GM13976 (cell line): ENCODE data around the gene ZNF609.

Source experiments
- DNase-seq: peaks from one replicate; pipeline ENCODE4 v3.0.0; 2012; ENCODE audit warnings: low spot score
- CTCF ChIP-seq: IDR thresholded peaks from 2 replicates; pipeline ENCODE4 v1.5.1; 2012; ENCODE audit warnings: borderline replicate concordance, mild to moderate bottlenecking; ENCODE audit not compliant: insufficient read depth; ENCODE audit errors: extremely low read depth, missing control alignments, control extremely low read depth
- in situ Hi-C: fragments of 300-500 bp; cut with MboI; formaldehyde crosslinking; loops from one replicate; pipeline ENCODE4 v1.12.0; 2022; ENCODE audit warnings: low sequenced_read_pairs, mixed read lengths, inconsistent platforms; ENCODE audit not compliant: unreplicated experiment

Gene ZNF609

GRCh38 chr15:64698823-64699222, 238.4 kb downstream of the ZNF609 start:
- no peak for TF ChIP-seq CTCF
- DNase-seq = no peak
- in situ Hi-C loops = no loop called here

GRCh38 chr15:64699751-64700388, 239.5 kb downstream of the ZNF609 start:
- TF ChIP-seq CTCF = no peak
- DNase-seq = no peak
- in situ Hi-C loops = no loop called here

GRCh38 chr15:64701051-64701450, 240.7 kb downstream of the ZNF609 start:
- TF ChIP-seq CTCF = no peak
- DNase-seq = no peak
- in situ Hi-C loops = no loop called here

GRCh38 chr15:64701482-64702184, 241.3 kb downstream of the ZNF609 start:
- DNase-seq = no peak
- TF ChIP-seq CTCF = no peak
- in situ Hi-C loops = no loop called here

GRCh38 chr15:64702816-64703631, 242.6 kb downstream of the ZNF609 start:
- no peak for TF ChIP-seq CTCF
- in situ Hi-C loops = no loop called here
- peak; percentile 99 for DNase-seq

GRCh38 chr15:64703632-64703959, 243.2 kb downstream of the ZNF609 start:
- no peak for TF ChIP-seq CTCF
- no peak for DNase-seq
- in situ Hi-C loops = no loop called here
